Gastroesophageal sphincter (tissue), 4 donors: ENCODE measurements around the gene FAM13A. TPM values are rescaled to one million over a fixed set of nuclear protein-coding genes. Genes with fewer than 3 reads are reported as not detected.
A peak's percentile ranks its signal among the peaks of the same experiment; 100 is the strongest.
"Not testable (repeated sequence)": the region's sequence is repeated elsewhere in the genome, so short reads cannot be mapped to it uniquely, and the experiment has no call there.

Source experiments
- ATAC-seq: fragments of 150-250 bp; one replicate; pipeline ENCODE4 v1.9.1; 2016; ENCODE audit warnings: mild to moderate bottlenecking, moderate library complexity
- H3K27ac ChIP-seq, 4 donors: fragments of 200-600 bp; sonication (generic) in 3 of 4; 1 replicate in 3 of 4; 2 replicates in 1 of 4; pipeline ENCODE4 v1.5.1; 2016 to 2019
- H3K27me3 ChIP-seq: fragments of 200-600 bp; sonication (generic); one replicate; pipeline ENCODE4 v1.5.1; 2019
- H3K36me3 ChIP-seq, 2 donors: fragments of 200-600 bp; sonication (generic); one replicate each; pipeline ENCODE4 v1.5.1; 2019; ENCODE audit warnings: control low read depth in 1 of 2
- H3K4me1 ChIP-seq, 3 donors: fragments of 200-600 bp; sonication (generic); 1 replicate in 2 of 3; 2 replicates in 1 of 3; pipeline ENCODE4 v1.5.1; 2016 to 2019; ENCODE audit warnings: control low read depth in 2 of 3
- H3K4me3 ChIP-seq, 2 donors: fragments of 200-600 bp; sonication (generic); one replicate each; pipeline ENCODE4 v1.5.1; 2019; ENCODE audit warnings: mild to moderate bottlenecking in 1 of 2, moderate library complexity in 1 of 2
- H3K9me3 ChIP-seq, 3 donors: fragments of 200-600 bp; sonication (generic); one replicate each; pipeline ENCODE4 v1.5.1; 2017 to 2019; ENCODE audit warnings: control low read depth in 2 of 3
- EP300 ChIP-seq: sonication (generic); formaldehyde crosslinking; IDR thresholded peaks from one replicate; pipeline ENCODE4 v1.6.1; 2017; ENCODE audit warnings: antibody characterized with exemption, mild to moderate bottlenecking
- POLR2A ChIP-seq, 2 donors: fragments of 450-650 bp; IDR thresholded peaks; one replicate each; pipeline ENCODE4 v1.6.1; 2017; ENCODE audit warnings: antibody characterized with exemption in 2 of 2, mild to moderate bottlenecking in 2 of 2, moderate library complexity in 1 of 2
- POLR2AphosphoS5 ChIP-seq: sonication (generic); formaldehyde crosslinking; IDR thresholded peaks from one replicate; pipeline ENCODE4 v1.6.1; 2017; ENCODE audit warnings: antibody characterized with exemption
- WGBS, 2 donors: methylation state at CpG; one replicate each; pipeline ENCODE4 v1.1.5; 2018; ENCODE audit warnings: low coverage in 1 of 2; 5-methylcytosine and 5-hydroxymethylcytosine counted together
- total RNA-seq, 4 donors: library from RNA; depleted of rRNA; stranded (reverse); fragments of >200 nt; gene quantifications; one replicate each; pipeline ENCODE4 v1.1.0, GENCODE V29; 2016
- TF ChIP-seq, protein P1 (sequence below), 4 experiments: fragments of 200-600 bp in 2 of 4; fragments of 450-650 bp in 2 of 4; sonication (generic) in 1 of 4; IDR thresholded peaks; one replicate each; pipeline ENCODE4 v1.5.1; 2017 to 2019; ENCODE audit warnings: antibody characterized with exemption in 4 of 4, mild to moderate bottlenecking in 2 of 4, moderate library complexity in 2 of 4

The FAM13A gene
- total RNA-seq, 4 donors from 2014 or later = 22.8 to 46.9 (median 35.2) TPM

GRCh38 chr4:89070041-89070440 lies 13.1 kb upstream of the FAM13A start:
- Histone ChIP-seq H3K4me3 (no peak overlapping the region), H3K9me3 (no peaks in the 10 kb centered on the region), H3K27ac (no peak overlapping the region), H3K4me1 (no peaks in the 10 kb centered on the region), H3K27me3 (no peaks in the 10 kb centered on the region), H3K36me3 (no peaks in the 10 kb centered on the region)
- WGBS, 2 donors = 57 to 85% methylated on average over 2 of the region's 2 CpGs
- no peak for ATAC-seq
- no peak for TF ChIP-seq EP300
- no peak for TF ChIP-seq POLR2AphosphoS5
- TF ChIP-seq POLR2A (IDR thresholded peaks at IDR 0.05) = no peak
- TF ChIP-seq, protein P1, sequence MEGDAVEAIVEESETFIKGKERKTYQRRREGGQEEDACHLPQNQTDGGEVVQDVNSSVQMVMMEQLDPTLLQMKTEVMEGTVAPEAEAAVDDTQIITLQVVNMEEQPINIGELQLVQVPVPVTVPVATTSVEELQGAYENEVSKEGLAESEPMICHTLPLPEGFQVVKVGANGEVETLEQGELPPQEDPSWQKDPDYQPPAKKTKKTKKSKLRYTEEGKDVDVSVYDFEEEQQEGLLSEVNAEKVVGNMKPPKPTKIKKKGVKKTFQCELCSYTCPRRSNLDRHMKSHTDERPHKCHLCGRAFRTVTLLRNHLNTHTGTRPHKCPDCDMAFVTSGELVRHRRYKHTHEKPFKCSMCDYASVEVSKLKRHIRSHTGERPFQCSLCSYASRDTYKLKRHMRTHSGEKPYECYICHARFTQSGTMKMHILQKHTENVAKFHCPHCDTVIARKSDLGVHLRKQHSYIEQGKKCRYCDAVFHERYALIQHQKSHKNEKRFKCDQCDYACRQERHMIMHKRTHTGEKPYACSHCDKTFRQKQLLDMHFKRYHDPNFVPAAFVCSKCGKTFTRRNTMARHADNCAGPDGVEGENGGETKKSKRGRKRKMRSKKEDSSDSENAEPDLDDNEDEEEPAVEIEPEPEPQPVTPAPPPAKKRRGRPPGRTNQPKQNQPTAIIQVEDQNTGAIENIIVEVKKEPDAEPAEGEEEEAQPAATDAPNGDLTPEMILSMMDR (IDR thresholded peaks at IDR 0.05) = no peak

- no peak for ATAC-seq
- no peaks in the 10 kb centered on the region for H3K27me3 ChIP-seq
- H3K36me3 ChIP-seq = no peaks in the 10 kb centered on the region
- WGBS, 2 donors = 29 to 63% methylated on average over 2 of the region's 2 CpGs
- H3K4me3 ChIP-seq = no peak overlapping the region
- H3K27ac ChIP-seq = no peak overlapping the region
- no peak for TF ChIP-seq POLR2A (IDR thresholded peaks at IDR 0.05)
- no peak for TF ChIP-seq POLR2AphosphoS5
- TF ChIP-seq EP300 = no peak
- TF ChIP-seq, protein P1 (IDR thresholded peaks at IDR 0.05) = no peak
- no peaks in the 10 kb centered on the region for H3K9me3 ChIP-seq
- no peaks in the 10 kb centered on the region for H3K4me1 ChIP-seq
These were observed 12.5 kb upstream of the FAM13A start for GRCh38 chr4:89069481-89069880.

DNA sequence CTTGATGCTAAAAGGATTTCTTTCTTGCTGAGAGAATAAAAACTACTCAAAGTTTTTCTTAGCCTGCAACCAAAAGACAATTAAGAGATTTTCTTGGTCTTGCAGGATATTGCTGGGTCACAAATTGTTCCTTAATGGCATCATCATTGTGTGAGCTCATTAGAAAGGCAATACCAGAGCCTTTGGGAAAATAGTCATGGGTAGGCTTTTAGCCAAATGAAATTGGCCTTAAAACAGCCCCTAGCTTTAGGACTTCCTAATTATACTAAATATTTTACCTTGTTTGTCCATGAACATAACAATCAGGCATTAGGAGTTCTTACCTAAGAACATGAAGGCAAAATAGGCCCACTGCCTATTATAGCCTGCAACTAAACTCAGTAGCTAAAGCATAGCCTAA lies 10.4 kb upstream of the FAM13A start:
- Histone ChIP-seq H3K27me3 (no peaks in the 10 kb centered on the region), H3K27ac (no peak overlapping the region), H3K4me3 (no peak overlapping the region), H3K9me3 (no peaks in the 10 kb centered on the region), H3K4me1 (no peaks in the 10 kb centered on the region), H3K36me3 (no peaks in the 10 kb centered on the region)
- no peak for ATAC-seq
- no peak for TF ChIP-seq POLR2AphosphoS5
- TF ChIP-seq, protein P1 (IDR thresholded peaks at IDR 0.05) = no peak
- no peak for TF ChIP-seq EP300
- no peak for TF ChIP-seq POLR2A (IDR thresholded peaks at IDR 0.05)

DNA sequence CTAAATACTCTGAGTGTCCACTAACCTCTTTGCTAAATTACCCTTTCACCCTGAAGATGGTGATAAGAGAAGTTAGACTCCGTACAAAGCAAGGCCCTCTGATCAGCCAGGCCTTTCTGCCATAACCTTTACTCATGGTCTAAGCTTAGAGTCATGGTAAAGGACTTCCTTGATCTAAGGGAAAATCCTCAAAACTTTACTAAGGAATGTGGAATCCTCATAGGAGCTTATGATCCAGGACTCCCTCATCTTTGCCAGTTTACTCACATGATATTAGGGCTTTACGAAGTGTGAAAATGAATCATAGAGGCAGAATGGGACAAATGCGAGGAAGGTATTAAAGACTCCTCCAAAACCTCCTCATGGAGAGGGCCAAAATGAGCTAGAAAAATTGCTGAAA lies 7.9 kb upstream of the FAM13A start:
- ATAC-seq = no peak
- WGBS, 2 donors = 29 to 36% methylated on average over 2 to 3 of the region's 3 CpGs
- Histone ChIP-seq H3K36me3 (no peaks in the 10 kb centered on the region), H3K27me3 (no peaks in the 10 kb centered on the region), H3K27ac (no peak overlapping the region), H3K9me3 (no peaks in the 10 kb centered on the region), H3K4me3 (no peak overlapping the region), H3K4me1 (no peaks in the 10 kb centered on the region)
- TF ChIP-seq POLR2AphosphoS5 = no peak
- TF ChIP-seq EP300 = no peak
- TF ChIP-seq POLR2A (IDR thresholded peaks at IDR 0.05) = no peak
- TF ChIP-seq, protein P1 (IDR thresholded peaks at IDR 0.05) = no peak

DNA sequence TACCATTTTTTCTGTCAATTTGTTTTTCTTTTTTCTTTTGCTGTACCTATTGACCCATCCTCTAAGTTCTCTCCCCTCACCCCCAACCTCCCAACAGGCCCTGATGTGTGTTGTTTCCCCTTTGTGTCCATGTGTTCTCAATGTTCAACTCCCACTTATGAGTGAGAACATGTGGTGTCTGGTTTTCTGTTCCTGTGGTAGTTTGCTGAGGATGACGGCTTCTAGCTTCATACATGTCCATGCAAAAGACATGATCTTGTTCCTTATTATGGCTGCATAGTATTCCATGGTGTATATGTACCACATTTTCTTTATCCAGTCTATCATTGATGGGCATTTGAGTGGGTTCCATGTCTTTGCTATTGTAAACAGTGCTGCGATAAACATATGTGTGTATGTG lies 859 bp upstream of the FAM13A start:
- not testable (repeated sequence) for ATAC-seq
- peak overlapping the region in 2 of 4 donors; percentile 78 to 81 for H3K27ac ChIP-seq

More for the DNA sequence above, 859 bp upstream of the FAM13A start:
- H3K36me3 ChIP-seq, H3K27me3 ChIP-seq, H3K9me3 ChIP-seq, H3K4me3 ChIP-seq: not testable (repeated sequence)
- H3K4me1 ChIP-seq = peaks cover 4 to 40% (median 11%) of the 10 kb centered on the region in 3 donors
- 45 to 100% methylated on average over 1 to 2 of the region's 2 CpGs for WGBS, 2 donors
